HFF-Myc (cell line): Measurements from ENCODE around the gene STK39.

Experiments used
- DNase-seq: peaks from one replicate; pipeline ENCODE4 v3.0.0-alpha.2; 2011; ENCODE audit warnings: low read depth; ENCODE audit errors: extremely low read depth
- H3K4me3 ChIP-seq: replicated peaks from 2 replicates; pipeline ENCODE4 v1.5.1; 2011; ENCODE audit warnings: low read depth, mild to moderate bottlenecking, control low read depth, low read length
- TF ChIP-seq, protein P1 (sequence below): IDR thresholded peaks from 2 replicates; pipeline ENCODE4 v1.5.1; 2012; ENCODE audit warnings: mild to moderate bottlenecking, low read depth, low read length, control low read depth; ENCODE audit errors: missing control alignments

Gene STK39

DNA sequence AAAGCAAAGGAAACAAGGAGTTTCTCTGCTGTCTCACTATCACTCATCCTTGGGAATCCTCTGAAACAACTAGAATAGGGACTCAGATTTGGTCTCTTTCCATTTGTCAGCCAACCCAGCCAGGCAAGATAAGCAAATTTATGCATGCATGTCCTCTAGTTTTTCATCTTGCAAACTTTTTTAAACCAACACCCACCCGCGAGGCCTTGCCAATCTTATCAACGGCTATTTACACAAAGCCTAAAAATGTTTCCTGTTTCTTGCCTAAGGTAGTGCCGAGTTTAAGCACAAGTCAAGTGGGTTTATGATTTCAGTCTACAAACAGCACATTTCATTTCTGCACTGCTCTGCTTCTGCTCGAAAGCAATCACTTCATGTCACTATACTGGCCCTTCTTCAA, 240.9 kb downstream of the STK39 start:
- no peak for DNase-seq
- H3K4me3 ChIP-seq, result no peak overlapping the region
- TF ChIP-seq, protein P1, sequence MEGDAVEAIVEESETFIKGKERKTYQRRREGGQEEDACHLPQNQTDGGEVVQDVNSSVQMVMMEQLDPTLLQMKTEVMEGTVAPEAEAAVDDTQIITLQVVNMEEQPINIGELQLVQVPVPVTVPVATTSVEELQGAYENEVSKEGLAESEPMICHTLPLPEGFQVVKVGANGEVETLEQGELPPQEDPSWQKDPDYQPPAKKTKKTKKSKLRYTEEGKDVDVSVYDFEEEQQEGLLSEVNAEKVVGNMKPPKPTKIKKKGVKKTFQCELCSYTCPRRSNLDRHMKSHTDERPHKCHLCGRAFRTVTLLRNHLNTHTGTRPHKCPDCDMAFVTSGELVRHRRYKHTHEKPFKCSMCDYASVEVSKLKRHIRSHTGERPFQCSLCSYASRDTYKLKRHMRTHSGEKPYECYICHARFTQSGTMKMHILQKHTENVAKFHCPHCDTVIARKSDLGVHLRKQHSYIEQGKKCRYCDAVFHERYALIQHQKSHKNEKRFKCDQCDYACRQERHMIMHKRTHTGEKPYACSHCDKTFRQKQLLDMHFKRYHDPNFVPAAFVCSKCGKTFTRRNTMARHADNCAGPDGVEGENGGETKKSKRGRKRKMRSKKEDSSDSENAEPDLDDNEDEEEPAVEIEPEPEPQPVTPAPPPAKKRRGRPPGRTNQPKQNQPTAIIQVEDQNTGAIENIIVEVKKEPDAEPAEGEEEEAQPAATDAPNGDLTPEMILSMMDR, result no peak

DNA sequence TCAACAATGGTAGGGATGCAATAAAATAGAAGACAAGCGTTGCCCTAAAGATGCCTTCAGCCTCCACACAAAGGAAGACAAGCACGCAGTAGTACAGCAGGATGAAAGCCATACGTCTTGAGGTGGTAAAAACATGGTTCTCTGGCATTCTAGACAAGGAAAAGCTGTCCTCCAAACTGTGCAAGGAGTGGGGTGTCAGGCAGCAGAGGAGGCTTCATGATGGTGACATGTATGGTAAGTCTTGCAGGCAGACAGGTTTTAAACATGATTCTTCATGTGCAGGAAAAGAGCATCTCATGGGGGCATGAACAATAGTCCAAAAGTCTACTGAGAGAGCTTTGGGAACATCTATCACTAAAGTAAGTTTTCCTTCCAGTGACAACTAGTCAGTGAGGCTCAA, 241.8 kb downstream of the STK39 start:
- no peak overlapping the region for H3K4me3 ChIP-seq
- TF ChIP-seq, protein P1, result no peak

DNA sequence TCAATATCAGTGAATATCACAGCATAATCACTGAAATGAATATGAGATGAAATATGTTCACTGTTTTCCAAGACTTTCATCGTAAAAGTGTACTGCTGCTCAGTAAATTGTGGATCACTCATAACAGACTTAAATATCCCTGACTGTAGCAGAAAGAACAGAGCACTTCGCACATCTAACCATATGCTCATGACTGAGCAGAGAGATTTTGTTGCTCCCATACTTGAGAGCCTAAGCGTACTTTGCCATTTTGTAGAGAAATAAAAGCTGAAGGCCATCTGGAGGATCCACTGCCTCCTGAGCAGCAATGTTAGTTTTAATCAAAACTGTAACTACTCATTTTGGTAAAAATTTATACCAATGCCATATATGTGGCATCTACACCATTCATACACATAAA, 243.5 kb downstream of the STK39 start:
- TF ChIP-seq, protein P1, result no peak
- no peak for DNase-seq
- no peak overlapping the region for H3K4me3 ChIP-seq

More for the DNA sequence above, 241.8 kb downstream of the STK39 start:
- DNase-seq, result no peak

DNA sequence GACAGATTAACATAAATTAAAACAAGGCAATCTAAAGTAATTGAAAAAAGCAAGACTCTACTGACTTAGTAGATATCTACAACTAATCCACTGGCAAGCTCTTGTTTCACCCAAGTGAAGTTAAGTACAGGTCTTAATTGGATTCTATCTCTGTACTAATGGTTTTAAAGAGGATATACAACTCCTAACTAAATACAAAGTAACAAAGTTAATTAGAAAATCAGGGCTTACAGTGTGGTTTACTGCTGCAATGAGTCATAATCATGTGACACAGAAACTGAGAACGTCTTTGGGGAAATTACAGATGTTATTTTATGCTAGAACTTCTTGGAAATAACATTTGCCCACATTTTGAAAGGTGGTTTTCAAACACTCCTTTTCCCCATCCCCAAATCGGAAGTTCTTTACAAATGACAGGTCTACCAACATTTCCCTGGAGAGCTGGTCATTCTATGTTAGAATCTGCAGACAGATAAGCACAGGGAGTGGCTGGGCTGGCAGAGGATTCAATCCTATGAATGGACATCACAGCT, 245.3 kb downstream of the STK39 start:
- TF ChIP-seq, protein P1, result no peak
- DNase-seq, result no peak
- H3K4me3 ChIP-seq, result no peak overlapping the region

DNA sequence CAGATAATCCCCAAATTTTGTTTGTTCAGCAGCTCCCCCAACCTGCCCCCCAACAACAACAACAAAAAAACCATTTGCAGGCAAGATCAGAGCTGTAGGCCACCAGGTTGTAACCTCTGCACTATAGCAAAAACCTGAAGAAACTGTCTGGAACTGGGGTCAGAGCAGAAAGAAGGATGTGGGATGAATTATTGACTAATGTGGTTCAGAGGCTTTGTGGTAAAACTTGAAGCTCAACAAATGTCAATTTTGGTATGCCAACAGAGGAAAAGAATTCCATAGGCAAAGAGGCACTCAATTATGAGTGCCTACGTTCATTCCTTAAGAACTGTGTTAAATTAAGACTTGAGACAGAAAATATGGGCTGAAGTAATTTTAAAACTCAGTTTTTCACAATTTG, 255.1 kb downstream of the STK39 start:
- DNase-seq, result no peak
- TF ChIP-seq, protein P1, result no peak
- H3K4me3 ChIP-seq, result no peak overlapping the region

DNA sequence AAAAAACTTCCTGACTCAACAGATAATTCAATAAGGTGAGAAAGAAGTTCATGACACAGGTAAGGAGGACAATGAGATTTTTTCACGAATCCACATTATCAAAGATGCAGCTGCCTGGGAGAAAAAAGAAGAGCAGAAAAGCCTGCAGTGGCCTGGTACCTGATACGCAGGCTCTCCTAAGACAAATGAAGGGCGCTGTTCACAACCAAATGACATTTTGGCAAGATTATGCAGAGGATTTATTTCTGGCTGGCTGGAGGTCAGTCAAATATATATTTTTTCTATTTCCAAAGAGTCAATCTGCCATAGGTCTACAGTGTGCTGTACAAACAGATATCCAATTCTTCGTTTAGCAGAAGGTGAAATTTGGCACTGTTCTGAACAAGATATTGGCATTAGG, 257.3 kb downstream of the STK39 start:
- no peak for DNase-seq
- no peak overlapping the region for H3K4me3 ChIP-seq
- TF ChIP-seq, protein P1, result no peak

DNA sequence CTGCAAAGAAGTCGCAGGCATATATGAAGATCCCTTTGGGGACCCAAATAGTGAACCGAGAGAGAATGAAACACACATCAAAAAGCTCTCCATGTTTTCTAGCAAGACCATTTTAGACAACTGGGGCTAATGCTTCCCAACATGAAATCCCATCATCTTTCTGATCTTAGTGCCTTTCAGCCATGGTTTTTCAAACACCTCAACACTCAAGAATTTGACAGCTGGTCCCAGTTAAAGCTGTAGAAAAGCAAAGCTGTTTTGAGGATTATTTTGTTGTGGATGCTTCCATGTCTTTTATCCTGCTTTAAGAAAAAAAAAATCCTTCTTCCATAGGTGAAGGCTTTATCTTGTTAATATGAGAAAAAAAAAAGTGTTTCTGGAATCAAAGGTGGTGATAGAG, 259.1 kb downstream of the STK39 start:
- TF ChIP-seq, protein P1, result no peak
- no peak overlapping the region for H3K4me3 ChIP-seq
- no peak for DNase-seq
